G401.6 (cell line): Measurements from ENCODE around the gene ITSN2.

Experiments
- FAIRE-seq: peaks from 2 replicates; lab custom pipeline; 2012; peaks lifted over from hg19 to GRCh38; lab: Jason Lieb, UNC

The ITSN2 gene

DNA sequence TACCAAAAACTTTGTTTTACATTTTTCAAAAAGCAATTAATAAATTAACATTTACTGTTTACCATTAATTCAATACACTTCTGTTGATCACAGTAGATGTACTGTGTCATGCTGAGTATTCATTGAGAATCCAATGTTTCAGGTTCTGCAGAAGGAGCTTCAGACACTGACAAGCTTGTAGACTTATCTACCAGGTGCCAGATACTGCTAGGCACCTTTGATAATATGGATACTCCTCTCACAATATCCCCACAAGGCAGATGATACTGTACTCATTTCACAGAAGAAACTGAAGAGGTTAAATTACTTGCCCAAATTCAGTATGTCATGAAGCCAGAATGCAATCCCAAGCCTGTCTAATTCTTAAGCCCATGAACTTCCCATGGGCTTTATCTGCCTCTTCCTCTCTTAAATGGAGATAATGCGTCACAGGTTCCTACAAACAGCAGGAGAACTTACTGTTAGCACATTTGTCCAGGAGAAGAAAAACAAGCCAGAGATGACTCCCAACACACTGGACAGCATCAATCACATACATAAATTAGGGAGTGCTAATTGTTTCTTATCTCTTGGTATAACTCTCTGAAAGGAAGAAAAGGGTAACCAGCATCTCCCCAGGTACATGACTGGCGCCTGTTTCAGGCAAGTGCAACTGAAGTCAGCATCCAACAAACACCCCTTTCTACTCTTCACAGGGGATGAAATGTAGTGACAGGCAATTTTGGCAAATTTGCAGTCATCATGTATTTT lies 27.4 kb downstream of the ITSN2 start:
- FAIRE-seq = no peak

DNA sequence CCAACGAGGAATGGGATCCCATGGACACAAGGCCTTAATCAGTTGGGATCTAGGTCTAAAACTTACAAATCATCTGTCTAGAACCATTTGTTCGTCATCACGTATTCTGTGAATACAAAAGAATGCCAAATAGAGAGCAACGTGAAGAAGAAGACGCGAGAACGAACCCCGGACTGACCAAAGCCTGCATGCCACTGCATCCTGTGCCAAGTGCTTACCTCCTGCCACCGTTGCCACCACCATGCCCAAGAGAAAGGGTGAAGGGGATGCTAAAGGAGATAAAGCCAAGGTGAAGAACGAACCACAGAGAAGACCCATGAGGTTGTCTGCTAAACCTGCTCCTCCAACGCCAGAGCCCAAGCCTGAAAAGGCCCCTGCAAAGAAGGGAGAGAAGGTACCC lies 30.2 kb downstream of the ITSN2 start:
- no peak for FAIRE-seq

DNA sequence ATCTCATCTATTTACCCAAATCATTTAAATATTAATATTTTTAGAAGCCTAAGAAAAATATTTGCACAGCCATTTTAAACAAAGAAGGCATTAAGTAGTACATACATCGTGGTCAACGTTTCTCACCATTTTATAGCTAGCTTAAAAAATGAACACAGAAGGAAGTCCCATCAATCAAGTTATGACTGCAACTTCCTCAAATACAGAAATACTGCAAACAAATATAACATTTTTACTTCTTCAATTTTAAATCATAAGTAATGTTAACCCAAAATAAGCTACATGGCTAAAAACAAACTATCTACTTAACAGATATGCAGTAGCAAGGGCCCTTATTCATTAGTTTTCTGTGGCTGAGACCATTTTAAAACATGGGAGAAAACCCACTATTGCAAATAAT lies 30.6 kb downstream of the ITSN2 start:
- FAIRE-seq = no peak

DNA sequence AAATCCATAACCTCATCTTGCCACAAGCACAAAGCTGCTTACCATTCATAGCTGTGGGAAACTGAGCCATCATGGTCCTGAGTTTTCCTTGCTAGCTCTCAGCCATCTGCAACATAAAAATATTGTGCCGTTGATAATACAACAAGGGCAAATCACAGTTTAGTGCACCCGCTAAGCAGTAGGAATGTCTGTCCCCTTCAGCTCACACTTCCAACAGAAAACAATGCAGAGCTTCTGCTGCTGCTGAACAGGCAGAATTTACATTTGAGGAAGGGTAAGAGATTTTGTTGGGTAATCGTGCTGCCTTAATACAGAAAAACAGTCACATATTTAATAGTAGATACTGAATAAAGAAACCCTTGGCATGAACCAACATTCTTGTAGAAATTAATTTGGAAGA lies 32.3 kb downstream of the ITSN2 start:
- FAIRE-seq = no peak

DNA sequence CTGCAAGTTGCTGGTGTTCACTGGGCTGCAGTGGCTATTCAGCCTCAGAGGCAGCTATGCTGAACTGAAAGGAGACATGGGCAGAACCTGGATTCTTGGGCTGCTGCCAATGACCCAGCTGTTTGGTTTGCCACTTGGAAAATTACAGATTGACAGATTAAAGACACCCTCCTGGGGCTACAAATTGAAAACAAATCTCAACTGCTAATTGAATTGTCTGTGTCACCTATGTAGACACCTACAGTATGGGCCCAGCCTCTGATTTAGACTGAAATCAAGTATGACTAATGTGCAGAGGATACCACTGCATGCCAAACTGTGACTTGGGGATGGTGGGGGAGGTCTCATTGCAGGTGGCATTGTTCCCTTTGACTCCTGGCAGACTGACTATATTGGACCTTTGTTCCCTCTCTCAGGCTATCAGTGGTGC lies 42.8 kb downstream of the ITSN2 start:
- FAIRE-seq = no peak

DNA sequence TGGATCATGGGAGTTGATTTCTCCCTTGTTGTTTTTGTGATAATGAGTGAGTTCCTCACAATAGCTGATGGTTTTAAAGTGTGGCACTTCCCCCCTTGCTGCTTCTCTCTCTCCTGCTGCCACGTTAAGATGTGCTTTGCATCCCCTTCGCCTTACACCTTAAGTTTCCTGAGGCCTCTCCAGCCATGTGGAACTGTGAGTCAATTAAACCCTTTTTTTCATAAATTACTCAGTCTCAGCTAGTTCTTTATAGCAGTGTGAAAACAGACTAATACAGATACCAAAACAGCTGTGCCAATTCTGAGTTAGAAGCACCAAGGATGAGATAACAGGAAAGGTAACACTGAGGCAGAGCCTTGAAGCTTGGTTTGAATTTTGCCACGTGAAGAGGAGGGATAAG lies 44.7 kb downstream of the ITSN2 start:
- FAIRE-seq = no peak

DNA sequence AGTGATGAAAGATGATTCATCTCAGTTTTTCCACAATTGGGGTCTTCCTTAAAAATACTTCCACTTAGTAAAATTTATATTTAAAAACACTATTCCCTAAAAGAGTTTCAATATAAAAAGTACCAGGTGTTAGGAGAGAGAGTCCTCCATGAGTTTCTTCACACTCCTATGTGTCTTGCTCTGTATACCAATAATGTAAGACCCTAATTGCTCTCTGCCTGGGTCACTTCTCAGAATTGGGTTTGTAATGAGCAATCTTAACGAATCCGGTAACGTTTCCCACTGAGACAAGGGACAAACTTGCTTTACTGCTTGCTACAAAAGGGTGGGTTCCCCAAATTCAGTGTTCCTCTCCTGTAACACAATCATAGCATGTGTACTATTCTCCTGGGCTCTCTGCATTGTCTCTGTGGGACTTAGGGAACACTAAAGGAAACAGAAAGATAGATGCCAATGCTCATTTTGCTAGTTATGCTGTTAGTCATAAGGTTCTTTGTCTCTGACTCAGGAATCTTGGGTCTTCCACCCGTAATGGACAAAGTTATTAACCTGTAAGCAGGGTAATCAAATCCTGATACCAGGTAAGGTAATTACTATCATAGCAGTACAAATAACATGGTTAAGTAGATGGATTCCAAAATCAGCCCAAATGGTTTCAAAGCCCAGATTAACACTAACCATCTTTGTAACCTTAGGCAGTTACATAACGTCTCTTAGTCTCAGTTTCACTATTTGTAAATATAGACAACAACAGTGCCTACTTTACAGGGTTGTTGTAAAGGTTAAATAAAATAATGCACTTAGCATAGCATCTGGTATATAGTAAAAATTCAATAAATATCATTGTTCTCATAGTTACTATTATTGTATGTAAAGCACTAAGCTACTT lies 46.3 kb downstream of the ITSN2 start:
- no peak for FAIRE-seq

DNA sequence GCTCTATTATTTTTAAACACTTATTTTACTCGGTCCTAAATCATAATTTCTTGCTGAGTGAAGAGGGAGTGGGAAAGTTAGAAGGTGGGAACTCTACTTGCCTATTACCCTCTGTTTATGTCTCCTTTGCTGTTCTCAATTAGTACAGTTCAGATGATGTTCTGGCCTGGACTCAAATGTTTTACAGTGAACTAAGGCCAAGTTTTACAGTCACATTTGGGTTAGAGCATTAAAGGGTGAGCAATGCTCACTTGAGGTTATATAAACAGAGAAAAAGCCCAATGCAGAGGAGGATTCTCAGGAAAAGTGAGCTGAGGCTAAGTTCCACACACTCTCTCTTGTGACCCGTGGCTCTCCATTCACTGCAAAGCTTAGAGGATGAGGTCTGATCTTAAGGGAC lies 52.4 kb downstream of the ITSN2 start:
- no peak for FAIRE-seq

DNA sequence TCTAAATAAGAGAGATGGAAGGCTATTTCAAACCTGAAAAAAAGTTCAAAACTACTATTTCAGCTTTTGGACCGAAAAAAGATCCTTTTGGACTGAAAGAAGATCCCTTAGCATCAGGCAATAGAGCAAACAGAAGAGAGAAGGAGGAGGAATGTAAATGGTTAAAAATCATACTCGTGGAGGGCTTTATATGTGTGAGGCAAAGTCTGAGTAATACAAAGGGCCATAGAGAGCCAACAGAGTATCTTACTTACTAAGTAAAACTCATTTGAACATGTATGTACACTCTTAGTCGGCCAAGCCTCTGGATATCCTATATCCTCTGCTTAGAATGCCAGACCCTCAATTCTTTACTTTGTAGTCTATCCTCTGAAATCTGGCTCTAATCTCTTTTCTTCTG lies 55.7 kb downstream of the ITSN2 start:
- no peak for FAIRE-seq

DNA sequence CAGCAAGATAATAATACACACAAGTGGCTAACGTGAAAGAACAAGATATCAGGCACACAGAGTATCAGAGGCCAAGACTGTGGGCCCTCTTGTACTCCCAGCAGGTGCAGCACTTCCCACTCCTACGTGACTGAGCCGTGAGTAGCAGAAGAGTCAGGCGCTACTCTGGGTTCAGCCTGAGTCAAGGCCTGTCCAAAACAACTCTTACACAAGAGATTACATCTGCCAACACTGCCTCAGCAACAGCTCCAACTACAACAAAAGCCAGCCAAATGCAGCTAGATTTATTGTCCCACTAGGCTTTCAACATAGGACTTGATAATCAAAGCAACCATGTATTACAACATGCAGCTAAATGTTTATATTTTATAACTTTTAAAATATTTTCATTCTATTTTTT lies 56.2 kb downstream of the ITSN2 start:
- FAIRE-seq = no peak

DNA sequence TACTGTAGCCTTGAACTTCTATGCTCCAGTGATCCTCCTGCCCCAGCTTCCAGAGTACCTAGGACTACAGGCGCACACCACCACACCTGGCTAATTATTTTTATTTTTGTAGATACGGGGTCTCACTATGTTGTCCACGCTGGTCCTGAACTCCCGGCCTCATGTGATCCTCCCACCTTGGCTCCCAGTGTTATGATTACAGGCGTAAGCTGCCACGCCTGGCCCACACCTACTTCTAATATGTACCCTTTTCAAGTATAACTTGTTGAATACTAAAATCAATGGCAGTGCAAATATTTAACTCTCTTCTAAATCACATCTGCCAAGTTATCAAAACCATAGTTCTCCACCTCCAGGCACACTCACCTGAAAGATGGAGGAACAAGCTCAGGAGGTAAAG lies 58.7 kb downstream of the ITSN2 start:
- no peak for FAIRE-seq

DNA sequence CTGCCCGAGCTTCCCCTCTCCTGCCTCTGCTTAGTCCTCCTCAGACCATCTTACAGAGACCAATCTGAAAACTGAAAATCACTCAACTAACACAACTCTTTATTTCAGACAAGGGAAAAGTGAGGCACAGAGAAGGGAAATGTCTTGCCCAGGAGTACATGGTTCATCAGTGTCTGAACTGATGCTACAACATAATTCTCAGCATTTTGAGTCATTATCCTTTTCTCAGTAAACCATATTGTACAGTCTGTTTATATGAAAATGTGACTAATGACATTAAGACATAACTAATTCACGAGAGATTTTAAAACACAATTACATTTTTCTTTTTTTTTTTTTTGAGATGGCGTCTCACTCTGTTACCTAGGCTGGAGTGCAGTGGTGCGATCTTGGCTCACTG lies 62.7 kb downstream of the ITSN2 start:
- FAIRE-seq = no peak

DNA sequence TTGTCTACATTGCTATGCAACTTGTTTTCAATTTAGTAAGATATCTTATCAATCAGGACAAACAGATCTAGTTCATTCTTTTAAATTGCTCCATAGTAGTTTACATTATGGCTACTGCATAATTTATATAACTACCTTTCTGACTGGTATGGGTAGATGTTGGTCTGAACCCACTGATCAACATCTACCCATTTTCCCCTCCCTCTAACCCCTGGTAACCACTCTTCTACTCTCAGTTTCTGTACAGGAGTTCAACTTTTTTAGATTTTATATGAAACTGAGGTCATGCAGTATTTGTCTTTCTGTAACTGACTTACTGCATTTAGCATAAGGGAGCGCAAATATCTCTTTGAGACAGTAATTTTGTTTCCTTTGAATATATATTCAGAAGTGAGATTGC lies 73.2 kb downstream of the ITSN2 start:
- no peak for FAIRE-seq

DNA sequence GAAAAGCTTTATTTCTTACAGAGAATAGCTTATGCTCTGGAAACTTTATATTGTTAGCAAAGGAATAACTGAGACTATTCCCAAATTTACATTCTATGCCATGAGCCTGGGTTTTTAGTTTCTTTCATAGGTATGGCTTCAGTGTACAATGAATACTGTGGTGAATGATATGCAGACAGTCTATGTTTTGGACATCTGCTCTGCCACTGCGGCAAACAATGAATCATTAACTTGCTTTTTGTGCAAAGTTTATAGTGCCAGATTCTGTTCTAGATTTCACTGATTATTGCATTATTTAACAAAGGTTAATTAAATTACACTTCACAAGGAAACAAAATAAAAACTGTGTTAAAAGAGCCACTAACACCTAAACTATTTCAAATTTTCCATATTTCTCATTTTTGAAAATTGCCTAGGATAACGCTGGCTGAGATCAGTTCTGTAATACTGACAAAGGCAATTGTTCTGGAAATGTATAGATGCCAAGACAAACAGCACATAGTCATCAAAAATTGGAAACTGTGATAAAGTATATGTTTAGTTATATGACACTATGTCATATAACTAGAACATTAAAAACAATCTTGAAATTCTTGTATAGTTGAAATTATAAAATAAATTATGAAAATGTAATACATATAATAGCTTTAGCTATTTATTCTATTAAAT lies 74.7 kb downstream of the ITSN2 start:
- no peak for FAIRE-seq

DNA sequence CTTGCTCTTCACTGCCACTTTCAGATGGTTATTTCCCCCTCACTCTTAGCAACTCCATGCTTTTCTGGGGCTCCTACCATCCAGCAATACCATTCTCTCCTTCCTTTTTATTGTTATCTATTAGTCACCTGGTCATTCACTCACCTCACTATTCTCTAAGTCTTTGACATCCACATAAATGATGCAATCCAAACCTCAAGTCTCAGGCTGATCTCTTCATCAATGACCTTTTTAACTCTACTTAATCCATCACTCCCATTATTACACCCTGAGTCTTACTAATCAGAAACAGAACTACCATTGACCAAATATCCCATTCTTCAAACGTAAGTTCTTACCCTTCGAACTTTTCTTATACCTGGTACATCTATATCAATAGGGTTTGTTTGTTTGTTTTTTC lies 79.7 kb downstream of the ITSN2 start:
- FAIRE-seq = no peak

DNA sequence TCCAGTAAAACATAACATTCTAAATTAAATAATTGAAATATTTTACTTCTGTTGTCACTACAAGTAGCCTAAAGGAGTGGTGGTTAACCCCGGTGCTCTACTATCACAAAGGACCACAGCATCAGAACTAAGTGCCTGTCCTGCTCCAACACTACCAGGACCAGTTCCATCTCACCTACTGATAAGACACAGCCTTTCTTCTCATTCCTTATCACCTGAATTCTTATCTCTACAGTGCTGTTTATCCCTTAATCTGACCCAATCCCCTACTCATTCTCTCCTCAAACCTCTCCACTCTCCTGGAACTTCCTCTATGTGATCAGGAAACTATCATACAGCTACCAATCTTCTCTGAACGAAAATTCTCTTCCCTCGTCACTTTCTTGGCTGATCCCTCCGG lies 80.2 kb downstream of the ITSN2 start:
- no peak for FAIRE-seq

DNA sequence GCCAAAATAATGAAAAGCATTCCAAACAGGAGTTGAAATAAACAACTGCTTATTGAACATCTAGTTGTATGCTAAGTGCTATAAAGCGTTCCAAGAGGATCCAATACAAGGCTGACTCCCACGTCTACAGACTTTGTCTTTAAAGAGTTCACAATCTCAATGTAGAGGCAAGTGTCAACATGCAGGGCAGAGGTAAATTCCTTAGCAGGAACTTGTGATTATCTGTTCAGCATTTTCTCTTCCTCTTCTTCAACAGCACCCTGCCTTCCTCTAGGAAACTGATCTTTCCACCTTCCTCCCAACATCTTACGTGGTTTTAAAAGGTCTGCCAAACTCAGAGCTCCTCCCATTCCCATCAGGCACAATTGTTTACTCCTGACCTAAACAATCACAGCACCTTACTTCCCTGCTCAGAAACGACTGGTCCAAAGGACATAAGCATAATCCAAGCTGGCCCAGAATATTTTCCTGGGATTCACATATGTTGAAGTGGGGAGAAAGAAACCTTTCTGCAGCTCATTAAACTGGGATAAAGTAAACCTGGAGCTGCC lies 83.9 kb downstream of the ITSN2 start:
- FAIRE-seq = no peak

DNA sequence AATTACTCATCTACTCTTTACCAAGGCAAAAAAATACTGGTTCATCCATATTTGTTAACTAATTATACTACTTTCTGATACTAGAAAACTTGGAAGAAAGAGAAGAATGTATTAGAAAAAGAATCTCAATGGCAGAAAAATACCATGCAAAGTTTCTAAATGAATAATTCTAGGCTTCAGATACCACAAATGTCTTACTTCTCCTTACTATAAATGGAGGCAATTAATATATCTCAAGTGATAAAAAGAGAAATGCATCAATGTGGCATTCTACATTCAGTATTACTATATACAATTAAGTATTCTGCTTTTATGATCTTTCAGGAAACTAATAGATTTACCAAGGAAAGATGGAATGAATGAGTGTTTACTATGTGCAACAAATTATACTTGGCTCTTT lies 85.5 kb downstream of the ITSN2 start:
- FAIRE-seq = no peak

DNA sequence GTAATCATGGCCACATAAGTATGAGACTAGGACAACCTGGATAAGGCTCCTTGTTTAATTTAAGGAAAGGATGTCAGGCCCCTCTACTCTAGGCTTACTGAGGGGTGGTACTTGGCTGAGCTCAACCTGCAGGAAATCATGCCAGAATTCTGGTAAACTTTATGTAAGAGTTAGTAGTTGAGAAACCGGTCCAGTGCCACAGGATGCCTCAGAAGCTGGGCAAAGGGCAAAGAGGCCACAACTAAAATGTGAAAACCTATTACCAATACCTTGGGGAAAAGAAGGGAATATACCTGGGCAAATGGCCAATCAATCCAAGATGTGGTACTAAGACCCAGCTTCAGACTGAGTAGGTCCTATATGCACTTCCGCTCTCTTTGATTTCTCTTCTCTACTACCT lies 86.7 kb downstream of the ITSN2 start:
- FAIRE-seq = no peak

DNA sequence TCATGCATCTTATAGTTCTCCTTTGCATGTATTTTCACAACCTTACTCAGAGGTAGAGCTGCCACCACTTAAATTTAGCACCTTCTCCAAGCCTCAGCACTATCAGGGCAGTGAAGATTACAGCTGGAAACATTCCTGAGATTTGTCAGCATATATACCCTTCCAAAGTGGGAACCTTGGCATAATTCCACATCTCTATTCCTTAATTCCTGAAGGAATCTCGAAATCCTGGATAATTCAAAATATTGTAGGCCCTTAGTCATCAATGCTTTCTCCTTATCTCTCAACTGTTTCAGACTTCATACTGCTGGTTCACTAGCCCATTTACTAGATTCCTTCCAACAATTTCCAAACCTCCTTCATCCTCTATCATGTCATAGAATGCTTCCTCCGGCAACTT lies 87.4 kb downstream of the ITSN2 start:
- FAIRE-seq = no peak

DNA sequence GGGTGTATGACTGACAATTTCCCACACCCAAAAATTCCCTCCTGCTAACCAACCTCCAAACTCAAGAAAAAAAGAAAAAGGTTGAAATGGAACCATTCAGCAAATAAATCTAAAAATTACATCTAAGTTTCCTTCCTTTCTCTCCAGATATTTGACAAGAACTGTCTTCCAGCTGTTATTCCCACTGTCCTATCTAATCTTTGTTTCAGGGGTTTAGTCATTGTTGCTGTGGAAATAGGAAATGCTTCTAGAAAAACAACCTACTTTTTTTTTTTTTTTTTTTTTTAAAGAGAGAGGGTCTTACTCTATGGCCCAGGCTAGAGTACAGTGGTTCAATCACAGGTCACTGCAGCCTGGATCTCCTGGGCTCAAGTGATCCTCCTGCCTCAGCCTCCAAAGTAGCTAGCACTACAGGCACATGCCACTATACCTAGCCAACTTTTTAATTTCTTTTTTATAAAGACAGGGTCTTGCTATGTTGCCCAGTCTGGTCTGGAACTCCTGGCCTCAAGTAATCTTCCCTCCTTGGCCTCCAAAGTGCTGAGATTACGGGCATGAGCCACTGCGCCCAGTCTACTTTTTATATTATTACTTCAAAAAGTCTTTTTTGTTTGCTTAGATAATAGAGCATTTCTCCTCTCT lies 88.1 kb downstream of the ITSN2 start:
- no peak for FAIRE-seq

DNA sequence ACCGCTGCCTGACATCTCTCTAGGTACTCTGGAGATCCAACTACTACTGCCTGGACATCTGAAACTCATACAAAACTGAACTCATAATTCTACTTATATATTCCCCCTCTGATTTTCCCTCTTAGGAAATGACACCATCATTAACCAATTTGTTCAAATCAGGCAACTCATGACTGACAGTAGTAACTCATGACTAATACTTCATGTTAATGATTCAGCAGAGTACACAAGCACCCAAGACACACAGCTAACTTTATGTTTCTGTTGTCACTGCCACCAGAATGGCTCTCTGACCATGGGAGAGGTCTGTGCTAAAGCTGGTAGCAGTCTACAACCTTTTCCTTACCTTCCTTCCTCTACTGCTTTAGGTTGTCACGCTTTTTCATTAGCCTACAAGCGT lies 91.1 kb downstream of the ITSN2 start:
- no peak for FAIRE-seq
